ENCODE results near the gene GPR50. TPM values are rescaled to one million over a fixed set of nuclear protein-coding genes. Genes with fewer than 3 reads are reported as not detected.

GPR50 gene
- total and polyA plus RNA-seq, 2 experiments from 2014 or later = 0.39 TPM; not detected in 1

DNA sequence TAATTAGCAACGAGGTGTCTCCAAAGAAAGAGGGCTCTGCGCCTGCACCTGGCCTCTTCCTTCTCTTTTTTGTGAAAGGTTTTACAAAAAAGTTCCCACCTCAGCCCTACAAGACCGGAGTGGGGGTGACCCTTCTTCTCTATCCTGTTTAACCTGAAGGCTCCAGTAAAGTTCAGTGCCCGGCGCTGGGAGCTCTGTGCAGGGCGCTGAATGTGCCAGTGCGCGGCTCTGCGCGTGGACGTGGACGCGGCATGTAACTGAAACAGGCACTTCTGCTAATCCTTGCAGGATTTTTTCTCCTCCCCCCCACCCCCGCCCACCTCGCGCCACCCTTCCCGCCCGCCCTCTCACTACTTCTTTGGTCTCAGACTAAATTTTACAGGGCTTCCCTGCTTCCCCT lies 2.4 kb downstream of the GPR50 start:
- Histone ChIP-seq H2AFZ (no peak overlapping the region), H3K27me3 (peaks cover 77% of the 10 kb centered on the region), H3K9me3 (ENCODE audit: low read depth) (no peaks in the 10 kb centered on the region), H3K4me3 (no peak overlapping the region), H3K27ac (no peak overlapping the region), H3K4me1 (ENCODE audit: insufficient read depth) (no peaks in the 10 kb centered on the region), H4K20me1 (ENCODE audit: insufficient read depth, poor library complexity, severe bottlenecking) (no peaks in the 10 kb centered on the region), H3K79me2 (no peaks in the 10 kb centered on the region), H3K4me2 (peak overlapping the region; percentile 80), H3K9me2 (replicated peaks; ENCODE audit: insufficient read depth) (no peaks in the 10 kb centered on the region), H3K36me3 (replicated peaks; ENCODE audit: insufficient read depth, low read depth) (no peaks in the 10 kb centered on the region)
- TF ChIP-seq EZH2phosphoT487 (IDR thresholded peaks at IDR 0.05; ENCODE audit: low read depth, severe bottlenecking, unreplicated experiment) = no peak
- no peak for TF ChIP-seq CTCF (IDR thresholded peaks at IDR 0.05; ENCODE audit: poor library complexity)
- no peak for TF ChIP-seq EZH2 (IDR thresholded peaks at IDR 0.05; ENCODE audit: borderline replicate concordance)
- DNase-seq (ENCODE audit: low spot score) = no peak
- WGBS (ENCODE audit: low lambda C conversion rate, missing lambda C conversion rate) = 35% methylated on average over 13 of the region's 18 CpGs

DNA sequence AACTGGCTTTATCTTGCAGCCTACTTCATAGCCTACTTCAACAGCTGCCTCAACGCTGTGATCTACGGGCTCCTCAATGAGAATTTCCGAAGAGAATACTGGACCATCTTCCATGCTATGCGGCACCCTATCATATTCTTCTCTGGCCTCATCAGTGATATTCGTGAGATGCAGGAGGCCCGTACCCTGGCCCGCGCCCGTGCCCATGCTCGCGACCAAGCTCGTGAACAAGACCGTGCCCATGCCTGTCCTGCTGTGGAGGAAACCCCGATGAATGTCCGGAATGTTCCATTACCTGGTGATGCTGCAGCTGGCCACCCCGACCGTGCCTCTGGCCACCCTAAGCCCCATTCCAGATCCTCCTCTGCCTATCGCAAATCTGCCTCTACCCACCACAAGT lies 4.0 kb downstream of the GPR50 start:
- no peaks in the 10 kb centered on the region for H3K79me2 ChIP-seq
- H3K9me2 ChIP-seq (replicated peaks; ENCODE audit: insufficient read depth) = no peaks in the 10 kb centered on the region
- 86% methylated on average over 18 of the region's 18 CpGs for WGBS (ENCODE audit: low lambda C conversion rate, missing lambda C conversion rate)
- H2AFZ ChIP-seq = no peak overlapping the region
- H3K27ac ChIP-seq = no peak overlapping the region
- TF ChIP-seq EZH2phosphoT487 (IDR thresholded peaks at IDR 0.05; ENCODE audit: low read depth, severe bottlenecking, unreplicated experiment) (no peak), CTCF (IDR thresholded peaks at IDR 0.05; ENCODE audit: poor library complexity) (no peak), EZH2 (IDR thresholded peaks at IDR 0.05; ENCODE audit: borderline replicate concordance) (no peak)
- H3K4me2 ChIP-seq = no peak overlapping the region
- H4K20me1 ChIP-seq (ENCODE audit: insufficient read depth, poor library complexity, severe bottlenecking) = no peaks in the 10 kb centered on the region
- no peak for DNase-seq (ENCODE audit: low spot score)
- no peak overlapping the region for H3K4me3 ChIP-seq
- peaks cover 61% of the 10 kb centered on the region for H3K27me3 ChIP-seq
- no peaks in the 10 kb centered on the region for H3K4me1 ChIP-seq (ENCODE audit: insufficient read depth)
- no peaks in the 10 kb centered on the region for H3K36me3 ChIP-seq (replicated peaks; ENCODE audit: insufficient read depth, low read depth)
- no peaks in the 10 kb centered on the region for H3K9me3 ChIP-seq (ENCODE audit: low read depth)

GRCh38 chrX:151181088-151181487 lies 4.7 kb downstream of the GPR50 start:
- Histone ChIP-seq H3K9me3 (ENCODE audit: low read depth) (no peaks in the 10 kb centered on the region), H3K27ac (no peak overlapping the region), H3K36me3 (replicated peaks; ENCODE audit: insufficient read depth, low read depth) (no peaks in the 10 kb centered on the region), H2AFZ (no peak overlapping the region), H3K27me3 (peaks cover 54% of the 10 kb centered on the region), H3K9me2 (replicated peaks; ENCODE audit: insufficient read depth) (no peaks in the 10 kb centered on the region), H3K79me2 (no peaks in the 10 kb centered on the region), H4K20me1 (ENCODE audit: insufficient read depth, poor library complexity, severe bottlenecking) (no peaks in the 10 kb centered on the region), H3K4me3 (no peak overlapping the region), H3K4me2 (no peak overlapping the region), H3K4me1 (ENCODE audit: insufficient read depth) (no peaks in the 10 kb centered on the region)
- WGBS (ENCODE audit: low lambda C conversion rate, missing lambda C conversion rate) = 81% methylated on average over 7 of the region's 7 CpGs
- no peak for TF ChIP-seq EZH2 (IDR thresholded peaks at IDR 0.05; ENCODE audit: borderline replicate concordance)
- TF ChIP-seq CTCF (IDR thresholded peaks at IDR 0.05; ENCODE audit: poor library complexity) = no peak
- no peak for TF ChIP-seq EZH2phosphoT487 (IDR thresholded peaks at IDR 0.05; ENCODE audit: low read depth, severe bottlenecking, unreplicated experiment)
- DNase-seq (ENCODE audit: low spot score) = no peak

Measured in hepatocyte (in vitro differentiated cells).